GM21423 (cell line): ENCODE data around the gene COL16A1.

Experiments
- ATAC-seq: cut with Tn5 transposase; IDR thresholded peaks from one replicate; pipeline ENCODE4 v1.9.1; 2021; ENCODE audit warnings: mild to moderate bottlenecking, moderate library complexity; ENCODE audit not compliant: unreplicated experiment

Gene COL16A1

GRCh38 chr1:31703431-31704270, at the start of gene COL16A1:
TSS of gene COL16A1 (minus strand) at chr1:31704017. CDS start at chr1:31702193, 1,824 bp downstream.
- ATAC-seq = no peak

GRCh38 chr1:31752952-31753475, 49.2 kb upstream of the COL16A1 start:
- no peak for ATAC-seq

- no peak for ATAC-seq
Observed at GRCh38 chr1:31752258-31752657, 48.4 kb upstream of the COL16A1 start.

- ATAC-seq = no peak
Observed at GRCh38 chr1:31751822-31752241, 48.0 kb upstream of the COL16A1 start.

- ATAC-seq = no peak
Observed at GRCh38 chr1:31750858-31751510, 47.2 kb upstream of the COL16A1 start.

- no peak for ATAC-seq
Observed at GRCh38 chr1:31749785-31750735, 46.2 kb upstream of the COL16A1 start.

GRCh38 chr1:31748365-31748764, 44.5 kb upstream of the COL16A1 start:
- ATAC-seq = no peak

GRCh38 chr1:31747304-31747703, 43.5 kb upstream of the COL16A1 start:
- no peak for ATAC-seq

GRCh38 chr1:31746687-31747086, 42.9 kb upstream of the COL16A1 start:
- ATAC-seq = no peak

- ATAC-seq = no peak
Observed at GRCh38 chr1:31745946-31746670, 42.3 kb upstream of the COL16A1 start.

GRCh38 chr1:31745096-31745945, 41.5 kb upstream of the COL16A1 start:
- no peak for ATAC-seq

- peak; percentile 50 for ATAC-seq
Observed at GRCh38 chr1:31744165-31744888, 40.5 kb upstream of the COL16A1 start.

- ATAC-seq = no peak
Observed at GRCh38 chr1:31742462-31743212, 38.8 kb upstream of the COL16A1 start.

GRCh38 chr1:31739346-31739745, 35.5 kb upstream of the COL16A1 start:
- no peak for ATAC-seq

- ATAC-seq = no peak
Observed at GRCh38 chr1:31736675-31737074, 32.9 kb upstream of the COL16A1 start.

- no peak for ATAC-seq
Observed at GRCh38 chr1:31735571-31735970, 31.8 kb upstream of the COL16A1 start.

GRCh38 chr1:31734582-31735107, 30.8 kb upstream of the COL16A1 start:
- ATAC-seq = no peak
